Activated CD4-positive, alpha-beta T cell treated with anti-CD3 and anti-CD28 coated beads, Interleukin-2, Interleukin-4, amounts not matched to agents 100 ng/mL and 50 ng/mL, durations not matched to agents 16 hours and 8 hours (primary cell): Measurements from ENCODE around the gene ARHGEF2.
"Not testable (repeated sequence)": the region's sequence is repeated elsewhere in the genome, so short reads cannot be mapped to it uniquely, and the experiment has no call there.

Experiments
- DNase-seq: peaks from one replicate; pipeline ENCODE4 v3.0.0-alpha.2; 2020; ENCODE audit warnings: low spot score

ARHGEF2 gene

GRCh38 chr1:155942578-155943141, 35.7 kb downstream of the ARHGEF2 start:
- DNase-seq = no peak

- no peak for DNase-seq
These were observed 36.4 kb downstream of the ARHGEF2 start for GRCh38 chr1:155941845-155942531.

GRCh38 chr1:155940993-155941844, 37.1 kb downstream of the ARHGEF2 start, which contains the start of gene RXFP4:
RXFP4 (plus strand) TSS chr1:155941638; CDS start chr1:155941710, 72 bp downstream.
- DNase-seq = no peak

GRCh38 chr1:155940482-155940992, 37.8 kb downstream of the ARHGEF2 start:
- DNase-seq = no peak

GRCh38 chr1:155938220-155938627, 40.1 kb downstream of the ARHGEF2 start:
- DNase-seq = peak; percentile 73

- no peak for DNase-seq
These were observed 43.3 kb downstream of the ARHGEF2 start for GRCh38 chr1:155934936-155935590.

- DNase-seq = peak; percentile 98
These were observed 44.0 kb downstream of the ARHGEF2 start, which contains the start of gene KHDC4 for GRCh38 chr1:155934097-155934935. KHDC4 (minus strand) TSS chr1:155934413; CDS start chr1:155934373, 40 bp downstream.

- no peak for DNase-seq
These were observed 44.7 kb downstream of the ARHGEF2 start for GRCh38 chr1:155933591-155934096.

- DNase-seq = no peak
These were observed 45.9 kb downstream of the ARHGEF2 start for GRCh38 chr1:155932487-155932886.

GRCh38 chr1:155932081-155932480, 46.3 kb downstream of the ARHGEF2 start:
- DNase-seq = no peak

GRCh38 chr1:155931332-155932038, 46.9 kb downstream of the ARHGEF2 start:
- no peak for DNase-seq

- not testable (repeated sequence) for DNase-seq
These were observed 47.6 kb downstream of the ARHGEF2 start for GRCh38 chr1:155930725-155931124.

GRCh38 chr1:155929057-155929456, 49.3 kb downstream of the ARHGEF2 start:
- DNase-seq = no peak

- no peak for DNase-seq
These were observed 52.8 kb downstream of the ARHGEF2 start for GRCh38 chr1:155925506-155925905.

- DNase-seq = no peak
These were observed 57.6 kb downstream of the ARHGEF2 start for GRCh38 chr1:155920717-155921116.

- DNase-seq = no peak
These were observed 58.5 kb downstream of the ARHGEF2 start for GRCh38 chr1:155919801-155920200.

GRCh38 chr1:155918660-155919059, 59.7 kb downstream of the ARHGEF2 start:
- no peak for DNase-seq

- DNase-seq = no peak
These were observed 64.2 kb downstream of the ARHGEF2 start for GRCh38 chr1:155913969-155914757.

GRCh38 chr1:155912056-155912536, 66.3 kb downstream of the ARHGEF2 start:
- DNase-seq = no peak
